Lower leg skin (tissue), 3 donors: ENCODE measurements around the gene SCGB1C1.

Source experiments
- CTCF ChIP-seq, 3 donors: fragments of 450-650 bp; IDR thresholded peaks; one replicate each; pipeline ENCODE4 v1.5.1; 2016; ENCODE audit warnings: antibody characterized with exemption in 3 of 3, mild to moderate bottlenecking in 3 of 3, moderate library complexity in 2 of 3
- POLR2A ChIP-seq, 2 donors: fragments of 450-650 bp; IDR thresholded peaks; one replicate each; pipeline ENCODE4 v1.6.1; 2016 to 2017; ENCODE audit warnings: antibody characterized with exemption in 2 of 2, mild to moderate bottlenecking in 1 of 2, moderate library complexity in 1 of 2

DNA sequence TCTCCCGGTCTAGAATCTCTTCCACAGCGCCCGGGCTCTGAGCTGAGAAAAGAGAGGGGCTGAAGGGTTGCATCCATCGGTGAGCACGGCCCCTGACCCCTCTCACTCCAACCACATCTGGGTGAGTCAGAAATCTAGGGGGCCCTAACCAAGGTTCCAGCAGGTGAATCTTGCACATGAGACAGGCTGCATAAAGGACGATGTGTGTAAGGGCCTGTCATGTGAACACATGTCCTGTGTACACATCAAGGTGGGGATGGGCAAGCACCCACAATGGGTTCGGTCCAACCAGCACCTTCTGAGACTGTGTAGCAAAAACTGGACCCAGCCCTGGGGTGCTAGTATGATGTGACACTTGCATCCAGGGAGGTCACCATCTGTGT lies 13.1 kb downstream of the SCGB1C1 start:
- TF ChIP-seq CTCF (IDR thresholded peaks at IDR 0.05) (no peak), POLR2A (IDR thresholded peaks at IDR 0.05) (no peak)
